ENCODE results near the gene ASB7.

The ASB7 gene

DNA sequence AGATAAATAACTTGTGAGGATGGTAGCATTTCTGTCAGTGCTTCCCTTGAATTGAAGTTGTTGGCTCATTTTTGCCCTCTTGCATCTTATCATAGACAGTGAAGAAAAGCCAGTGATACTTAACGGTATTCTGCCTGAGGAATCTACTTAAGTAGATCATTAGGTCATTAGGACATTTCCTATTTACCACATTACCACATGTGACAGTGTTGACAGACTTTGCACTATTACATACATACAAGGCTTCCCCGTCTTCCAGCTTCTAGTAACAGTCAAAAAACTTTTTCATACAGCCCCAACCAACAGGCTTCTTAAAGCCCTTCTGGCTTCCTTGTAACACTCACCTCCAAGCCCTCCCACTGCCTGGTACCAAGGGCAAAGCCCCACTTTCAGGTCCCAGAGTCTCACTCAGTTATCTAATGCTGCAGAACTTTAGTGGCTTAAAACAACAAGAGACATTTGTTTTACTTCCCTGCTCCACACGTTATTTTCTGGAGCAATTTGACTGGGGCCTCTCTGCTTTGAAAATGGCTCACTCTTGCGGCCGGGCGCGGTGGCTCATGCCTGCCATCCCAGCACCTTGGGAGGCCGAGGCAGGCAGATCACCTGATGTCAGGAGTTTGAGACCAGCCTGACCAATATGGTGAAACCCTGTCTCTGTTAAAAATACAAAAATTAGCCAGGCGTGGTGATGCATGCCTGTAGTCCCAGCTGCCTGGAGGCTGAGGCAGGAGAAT is 40.0 kb downstream of the ASB7 start:
- TF ChIP-seq, protein P1, sequence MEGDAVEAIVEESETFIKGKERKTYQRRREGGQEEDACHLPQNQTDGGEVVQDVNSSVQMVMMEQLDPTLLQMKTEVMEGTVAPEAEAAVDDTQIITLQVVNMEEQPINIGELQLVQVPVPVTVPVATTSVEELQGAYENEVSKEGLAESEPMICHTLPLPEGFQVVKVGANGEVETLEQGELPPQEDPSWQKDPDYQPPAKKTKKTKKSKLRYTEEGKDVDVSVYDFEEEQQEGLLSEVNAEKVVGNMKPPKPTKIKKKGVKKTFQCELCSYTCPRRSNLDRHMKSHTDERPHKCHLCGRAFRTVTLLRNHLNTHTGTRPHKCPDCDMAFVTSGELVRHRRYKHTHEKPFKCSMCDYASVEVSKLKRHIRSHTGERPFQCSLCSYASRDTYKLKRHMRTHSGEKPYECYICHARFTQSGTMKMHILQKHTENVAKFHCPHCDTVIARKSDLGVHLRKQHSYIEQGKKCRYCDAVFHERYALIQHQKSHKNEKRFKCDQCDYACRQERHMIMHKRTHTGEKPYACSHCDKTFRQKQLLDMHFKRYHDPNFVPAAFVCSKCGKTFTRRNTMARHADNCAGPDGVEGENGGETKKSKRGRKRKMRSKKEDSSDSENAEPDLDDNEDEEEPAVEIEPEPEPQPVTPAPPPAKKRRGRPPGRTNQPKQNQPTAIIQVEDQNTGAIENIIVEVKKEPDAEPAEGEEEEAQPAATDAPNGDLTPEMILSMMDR (IDR thresholded peaks at IDR 0.05; ENCODE audit: insufficient read depth, low read depth, low read length, missing control alignments) = no peak
- H3K4me3 ChIP-seq (ENCODE audit: low read depth, low read length) = no peak overlapping the region
- DNase-seq (ENCODE audit: low read depth) = no peak

DNA sequence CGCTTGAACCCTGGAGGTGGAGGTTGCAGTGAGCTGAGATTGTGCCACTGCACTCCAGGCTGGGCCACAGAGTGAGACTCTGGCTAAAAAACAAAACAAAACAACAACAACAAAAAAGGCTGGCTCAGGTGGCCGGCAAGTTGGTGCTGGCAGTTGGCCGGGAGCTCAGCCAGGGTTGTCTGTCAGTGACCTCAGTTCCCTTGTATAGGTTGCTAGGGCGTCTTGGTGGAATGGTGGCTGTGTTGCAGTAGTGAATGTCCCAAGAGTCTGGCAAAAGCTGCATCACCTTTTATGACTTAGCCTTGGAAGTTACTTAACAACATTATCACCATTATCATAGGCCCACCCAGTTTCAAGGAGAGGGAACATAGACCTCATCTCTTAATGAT is 40.6 kb downstream of the ASB7 start:
- no peak for DNase-seq (ENCODE audit: low read depth)
- TF ChIP-seq, protein P1 (IDR thresholded peaks at IDR 0.05; ENCODE audit: insufficient read depth, low read depth, low read length, missing control alignments) = no peak

DNA sequence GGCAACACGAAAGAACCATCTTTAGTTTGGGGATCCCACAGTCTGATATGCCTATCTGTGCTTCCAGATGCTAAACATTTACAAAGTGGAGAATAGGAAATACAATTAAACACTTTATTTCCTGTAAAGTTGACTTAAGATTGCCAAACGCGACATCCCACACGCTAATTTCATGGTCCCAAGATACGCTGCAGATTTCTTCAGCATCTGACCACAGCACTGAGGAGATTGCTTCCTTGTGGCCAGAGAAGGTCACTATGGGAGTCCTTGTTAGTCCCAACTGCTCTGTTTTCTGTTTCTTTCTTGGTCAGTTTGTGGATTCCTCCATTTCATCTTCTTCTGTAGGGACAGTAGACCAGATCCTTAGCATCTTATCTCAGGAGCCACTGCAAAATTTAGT is 43.3 kb downstream of the ASB7 start:
- no peak overlapping the region for H3K4me3 ChIP-seq (ENCODE audit: low read depth, low read length)
- no peak for DNase-seq (ENCODE audit: low read depth)
- TF ChIP-seq, protein P1 (IDR thresholded peaks at IDR 0.05; ENCODE audit: insufficient read depth, low read depth, low read length, missing control alignments) = no peak

More for the DNA sequence above, 40.6 kb downstream of the ASB7 start:
- H3K4me3 ChIP-seq (ENCODE audit: low read depth, low read length) = no peak overlapping the region

DNA sequence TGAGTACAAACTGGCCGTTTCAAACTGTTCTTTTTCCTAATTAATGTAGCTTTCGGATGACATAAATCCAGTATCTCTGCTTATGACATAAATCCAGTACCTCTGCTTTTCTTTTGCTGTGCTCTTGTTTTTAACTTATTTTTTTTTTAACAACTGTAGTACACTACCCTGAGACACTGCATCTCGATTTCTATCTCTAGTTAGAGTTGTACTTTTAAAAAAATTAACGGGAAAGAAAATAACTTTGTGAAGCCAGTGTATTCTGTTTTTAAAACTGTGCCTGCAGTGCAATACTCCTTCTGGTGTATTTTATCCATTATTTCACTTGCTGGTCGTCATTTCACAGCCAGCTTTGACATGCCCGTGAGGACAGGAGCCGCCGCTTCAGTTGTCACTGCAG is 46.6 kb downstream of the ASB7 start:
- TF ChIP-seq, protein P1 (IDR thresholded peaks at IDR 0.05; ENCODE audit: insufficient read depth, low read depth, low read length, missing control alignments) = no peak
- H3K4me3 ChIP-seq (ENCODE audit: low read depth, low read length) = no peak overlapping the region
- DNase-seq (ENCODE audit: low read depth) = no peak

DNA sequence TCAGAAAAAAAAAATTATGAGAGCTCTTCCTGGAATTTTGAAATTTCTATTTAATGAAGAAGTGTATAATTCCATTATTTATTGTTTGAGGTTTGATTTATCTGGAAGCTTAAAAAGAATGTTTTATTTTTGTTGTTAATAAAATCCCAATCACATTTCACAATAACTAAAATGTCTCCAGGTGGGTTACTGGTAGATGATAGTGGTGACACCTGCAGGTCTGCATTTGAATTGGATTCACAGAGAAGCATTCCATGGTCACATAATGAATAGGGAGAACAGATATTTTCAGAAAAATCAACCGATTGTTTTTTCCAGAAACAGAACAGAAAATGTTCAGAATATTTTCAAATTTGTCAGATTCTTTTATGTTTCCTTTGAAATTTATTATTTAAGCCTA is 48.3 kb downstream of the ASB7 start:
- TF ChIP-seq, protein P1 (IDR thresholded peaks at IDR 0.05; ENCODE audit: insufficient read depth, low read depth, low read length, missing control alignments) = no peak
- H3K4me3 ChIP-seq (ENCODE audit: low read depth, low read length) = no peak overlapping the region
- no peak for DNase-seq (ENCODE audit: low read depth)

DNA sequence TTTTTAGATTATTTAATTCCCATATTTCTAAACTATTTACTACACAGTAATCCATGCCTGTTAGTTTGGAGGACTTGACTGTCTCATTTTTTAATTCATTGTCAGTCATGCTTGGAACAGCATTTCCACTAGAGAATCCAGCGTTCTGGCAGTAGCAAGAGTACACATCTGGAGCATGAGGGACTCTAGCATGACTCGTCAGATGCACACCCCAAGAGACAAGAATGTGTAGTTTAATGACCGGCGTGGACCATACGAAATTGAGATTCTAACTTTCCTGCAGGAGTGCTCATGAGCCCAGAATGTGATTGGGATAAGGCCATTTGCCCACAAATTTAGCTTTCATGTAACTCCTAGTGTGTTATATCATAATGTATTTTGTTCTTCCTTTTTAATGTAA is 48.9 kb downstream of the ASB7 start:
- no peak for DNase-seq (ENCODE audit: low read depth)
- no peak overlapping the region for H3K4me3 ChIP-seq (ENCODE audit: low read depth, low read length)
- TF ChIP-seq, protein P1 (IDR thresholded peaks at IDR 0.05; ENCODE audit: insufficient read depth, low read depth, low read length, missing control alignments) = no peak

DNA sequence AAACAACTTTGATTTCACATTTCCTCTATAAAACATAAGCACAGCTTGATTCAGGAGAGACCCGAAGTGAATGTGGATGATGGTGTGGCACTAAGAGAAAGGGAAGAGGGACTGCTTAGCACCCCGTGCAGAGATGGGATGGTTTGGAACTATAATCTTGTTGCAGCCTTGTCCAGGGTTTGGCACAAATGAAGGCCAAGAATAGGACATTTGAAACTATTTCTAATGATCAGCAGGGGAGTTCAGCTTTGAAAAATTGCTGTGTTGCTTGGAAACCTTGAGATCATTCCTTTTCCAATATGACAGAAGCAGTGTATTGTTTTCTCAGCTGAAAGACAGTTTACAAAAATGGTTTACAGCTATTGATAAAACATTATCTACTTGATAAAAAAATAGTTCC is 49.7 kb downstream of the ASB7 start:
- DNase-seq (ENCODE audit: low read depth) = no peak
- no peak overlapping the region for H3K4me3 ChIP-seq (ENCODE audit: low read depth, low read length)
- TF ChIP-seq, protein P1 (IDR thresholded peaks at IDR 0.05; ENCODE audit: insufficient read depth, low read depth, low read length, missing control alignments) = no peak

All from GM12865 (cell line).